HEK293 (cell line): ENCODE measurements around the gene ERBIN.
A peak's percentile ranks its signal among the peaks of the same experiment; 100 is the strongest.

ENCODE experiments used
- CTCF ChIA-PET: fragments of 350-600 bp; formaldehyde crosslinking; extraction: SDS; loops from one replicate; lab custom pipeline; 2021; ENCODE audit warnings: antibody characterized with exemption; lab: Yijun Ruan, JAX
- POLR2A ChIA-PET: fragments of 300-600 bp; formaldehyde crosslinking; extraction: SDS; loops from one replicate; lab custom pipeline; 2020; ENCODE audit warnings: antibody characterized with exemption, inconsistent platforms; lab: Yijun Ruan, JAX
- H3K27ac ChIP-seq: fragments of 200-500 bp; sonication (Bioruptor generic); 2 replicates; pipeline ENCODE4 v1.5.1; 2014; ENCODE audit warnings: low read depth, low read length, control low read depth, inconsistent platforms; ENCODE audit errors: extremely low read depth
- H3K36me3 ChIP-seq, 2 experiments: fragments of 200-500 bp in 1 of 2; sonication (Bioruptor generic) in 1 of 2; 1 replicate in 1 of 2; 2 replicates in 1 of 2; pipeline ENCODE4 v1.5.1; 2014 to 2017; ENCODE audit warnings: inconsistent platforms in 2 of 2, low read length in 2 of 2; ENCODE audit not compliant: control insufficient read depth in 2 of 2, insufficient read depth in 1 of 2
- H3K4me1 ChIP-seq: fragments of 200-500 bp; sonication (Bioruptor generic); 2 replicates; pipeline ENCODE4 v1.5.1; 2014; ENCODE audit warnings: mild to moderate bottlenecking, low read length, inconsistent platforms; ENCODE audit not compliant: control insufficient read depth, insufficient read depth
- H3K4me3 ChIP-seq: 2 replicates; pipeline ENCODE4 v1.5.1; 2011; ENCODE audit warnings: low read depth, mild to moderate bottlenecking, control low read depth, low read length, moderate library complexity
- H3K9me3 ChIP-seq: fragments of 200-500 bp; sonication (Bioruptor generic); 2 replicates; pipeline ENCODE4 v1.5.1; 2014; ENCODE audit warnings: low read depth, low read length, inconsistent platforms; ENCODE audit not compliant: control insufficient read depth, insufficient read depth
- ATF2 ChIP-seq: fragments of 450-650 bp; formaldehyde crosslinking; IDR thresholded peaks from 2 replicates; pipeline ENCODE4 v1.5.1; 2016; ENCODE audit warnings: missing biosample characterization, missing genetic modification characterization, low read depth
- FEZF1 ChIP-seq: fragments of 450-650 bp; formaldehyde crosslinking; IDR thresholded peaks from 2 replicates; pipeline ENCODE4 v1.5.1; 2016; ENCODE audit warnings: missing biosample characterization, missing genetic modification characterization
- KLF8 ChIP-seq: fragments of 450-650 bp; formaldehyde crosslinking; IDR thresholded peaks from 2 replicates; pipeline ENCODE4 v1.5.1; 2016; ENCODE audit warnings: missing biosample characterization, missing genetic modification characterization
- OSR2 ChIP-seq: fragments of 450-650 bp; formaldehyde crosslinking; IDR thresholded peaks from 2 replicates; pipeline ENCODE4 v1.5.1; 2016; ENCODE audit warnings: missing biosample characterization, missing genetic modification characterization
- PRDM10 ChIP-seq: fragments of 450-650 bp; formaldehyde crosslinking; IDR thresholded peaks from 2 replicates; pipeline ENCODE4 v1.5.1; 2016; ENCODE audit warnings: missing biosample characterization, missing genetic modification characterization
- ZBTB17 ChIP-seq: fragments of 450-650 bp; formaldehyde crosslinking; IDR thresholded peaks from 2 replicates; pipeline ENCODE4 v1.5.1; 2016; ENCODE audit warnings: missing biosample characterization, missing genetic modification characterization
- ZEB2 ChIP-seq: fragments of 450-650 bp; formaldehyde crosslinking; IDR thresholded peaks from 2 replicates; pipeline ENCODE4 v1.5.1; 2016; ENCODE audit warnings: missing biosample characterization, missing genetic modification characterization
- ZNF121 ChIP-seq: fragments of 450-650 bp; formaldehyde crosslinking; IDR thresholded peaks from 2 replicates; pipeline ENCODE4 v1.5.1; 2016; ENCODE audit warnings: missing biosample characterization, missing genetic modification characterization
- ZNF146 ChIP-seq: fragments of 450-650 bp; formaldehyde crosslinking; IDR thresholded peaks from 2 replicates; pipeline ENCODE4 v1.5.1; 2016; ENCODE audit warnings: missing biosample characterization, missing genetic modification characterization
- ZNF366 ChIP-seq: fragments of 450-650 bp; formaldehyde crosslinking; conservative IDR thresholded peaks from 2 replicates; pipeline ENCODE4 v1.5.1; 2016; ENCODE audit warnings: missing biosample characterization, missing genetic modification characterization
- ZNF571 ChIP-seq: fragments of 450-650 bp; formaldehyde crosslinking; IDR thresholded peaks from 2 replicates; pipeline ENCODE4 v1.5.0; 2017; ENCODE audit warnings: missing biosample characterization, missing genetic modification characterization
- ZNF610 ChIP-seq: fragments of 450-650 bp; formaldehyde crosslinking; IDR thresholded peaks from 2 replicates; pipeline ENCODE4 v1.5.1; 2016; ENCODE audit warnings: missing biosample characterization, missing genetic modification characterization, borderline replicate concordance
- ZNF626 ChIP-seq: fragments of 450-650 bp; sonication (Bioruptor Pico); formaldehyde crosslinking; IDR thresholded peaks from 2 replicates; pipeline ENCODE4 v1.5.1; 2018; ENCODE audit warnings: missing biosample characterization, missing genetic modification characterization, inconsistent platforms
- ZSCAN30 ChIP-seq: fragments of 450-650 bp; IDR thresholded peaks from 2 replicates; pipeline ENCODE4 v1.5.1; 2018; ENCODE audit warnings: missing biosample characterization, mild to moderate bottlenecking, missing genetic modification characterization, moderate library complexity

Gene ERBIN

GRCh38 chr5:65986050-65986451 is 59.7 kb downstream of the ERBIN start:
- ChIA-PET CTCF (interaction anchor here (0.5 kb wide), 1 partner anchor 352 kb away, joined by 3 read pairs; no protein-coding TSS in a partner anchor), POLR2A (interaction anchor here (0.5 to 0.6 kb wide), 2 partner anchors 198 to 318 kb away, joined by 4 to 5 read pairs; no protein-coding TSS in a partner anchor)
- TF ChIP-seq ZNF366 (tag by site-specific recombination) (no peak), ATF2 (tag by site-specific recombination) (peak; percentile 44; the same call in 1 of the 2 replicates), ZNF610 (tag by site-specific recombination) (no peak), KLF8 (no peak), ZEB2 (tag by site-specific recombination) (0 out of 2 replicates have a peak, but pooled peaks have one; percentile 41), ZNF571 (tag by site-specific recombination) (no peak), ZBTB17 (tag by site-specific recombination) (0 out of 2 replicates have a peak, but pooled peaks have one; percentile 28), ZSCAN30 (no peak)
- no peak overlapping the region for H3K27ac ChIP-seq
- peaks cover 23% of the 10 kb centered on the region for H3K4me1 ChIP-seq
- H3K9me3 ChIP-seq, result no peaks in the 10 kb centered on the region
- H3K36me3 ChIP-seq, result no peaks in the 10 kb centered on the region
- no peak overlapping the region for H3K4me3 ChIP-seq

- TF ChIP-seq FEZF1 (tag by site-specific recombination), result peak; percentile 19; the same call in 1 of the 2 replicates
- TF ChIP-seq OSR2 (tag by site-specific recombination), result no peak
- Histone ChIP-seq H3K9me3 (no peaks in the 10 kb centered on the region), H3K27ac (no peak overlapping the region), H3K4me1 (peaks cover 23% of the 10 kb centered on the region), H3K4me3 (no peak overlapping the region), H3K36me3 (no peaks in the 10 kb centered on the region)
- POLR2A ChIA-PET, result no interaction called here
- CTCF ChIA-PET, result interaction anchor here (0.5 kb wide), 1 partner anchor 353 kb away, joined by 3 read pairs; no protein-coding TSS in a partner anchor
Measured at GRCh38 chr5:65986796-65987195, 60.4 kb downstream of the ERBIN start.

- Histone ChIP-seq H3K4me1 (peaks cover 23% of the 10 kb centered on the region), H3K36me3 (no peaks in the 10 kb centered on the region), H3K27ac (no peak overlapping the region), H3K4me3 (no peak overlapping the region), H3K9me3 (no peaks in the 10 kb centered on the region)
- TF ChIP-seq ZNF121, result peak; percentile 65
- no peak for TF ChIP-seq ZSCAN30
- ChIA-PET POLR2A (no interaction called here), CTCF (no interaction called here)
Measured at GRCh38 chr5:65987982-65988381, 61.6 kb downstream of the ERBIN start.

- TF ChIP-seq ZNF146 (no peak), PRDM10 (tag by site-specific recombination) (no peak), ZNF626 (no peak)
- CTCF ChIA-PET, result interaction anchor here (0.7 kb wide), 1 partner anchor 196 kb away, joined by 4 read pairs; no protein-coding TSS in a partner anchor
- POLR2A ChIA-PET, result no interaction called here
- Histone ChIP-seq H3K9me3 (no peaks in the 10 kb centered on the region), H3K36me3 (no peaks in the 10 kb centered on the region), H3K4me1 (peaks cover 17% of the 10 kb centered on the region), H3K27ac (no peak overlapping the region), H3K4me3 (no peak overlapping the region)
Measured at GRCh38 chr5:65989158-65989557, 62.8 kb downstream of the ERBIN start.
